ENCODE data around the gene C7orf33. TPM values are rescaled to one million over a fixed set of nuclear protein-coding genes. Genes with fewer than 3 reads are reported as not detected.

The C7orf33 gene
- total and polyA plus RNA-seq, 9 of the 15 experiments (the other 6 are each of a cell fraction or from before 2014, with no cell fraction given): 0.04 TPM; not detected in 8

DNA sequence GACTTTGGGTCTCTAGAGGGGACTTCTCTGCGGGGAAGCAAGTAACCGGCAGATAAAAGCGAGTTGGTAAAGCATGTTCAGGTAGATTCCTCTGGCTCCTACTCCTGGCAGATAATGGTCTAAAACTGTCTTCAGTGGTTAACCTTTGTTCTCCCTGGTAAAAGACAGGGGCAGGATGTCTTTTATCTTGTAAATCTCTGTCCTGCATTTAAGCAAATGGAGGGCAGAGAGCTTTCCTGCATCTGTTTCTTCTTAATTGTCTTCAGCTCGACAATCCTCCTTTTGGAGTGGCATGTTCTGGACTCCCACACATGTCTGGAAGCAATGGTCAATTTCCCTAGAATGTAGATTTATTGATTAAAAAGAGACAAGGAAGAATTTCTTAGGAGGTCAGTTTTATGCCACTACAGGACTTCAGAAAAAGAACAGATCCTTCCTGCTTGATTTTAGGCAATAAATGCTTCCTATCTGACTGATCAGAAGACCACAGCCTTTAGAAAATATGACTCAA lies 16.6 kb downstream of the C7orf33 start (continued):
- no peak for TF ChIP-seq ZNF431 (CRISPR knock-in tag; IDR thresholded peaks at IDR 0.05)

DNA sequence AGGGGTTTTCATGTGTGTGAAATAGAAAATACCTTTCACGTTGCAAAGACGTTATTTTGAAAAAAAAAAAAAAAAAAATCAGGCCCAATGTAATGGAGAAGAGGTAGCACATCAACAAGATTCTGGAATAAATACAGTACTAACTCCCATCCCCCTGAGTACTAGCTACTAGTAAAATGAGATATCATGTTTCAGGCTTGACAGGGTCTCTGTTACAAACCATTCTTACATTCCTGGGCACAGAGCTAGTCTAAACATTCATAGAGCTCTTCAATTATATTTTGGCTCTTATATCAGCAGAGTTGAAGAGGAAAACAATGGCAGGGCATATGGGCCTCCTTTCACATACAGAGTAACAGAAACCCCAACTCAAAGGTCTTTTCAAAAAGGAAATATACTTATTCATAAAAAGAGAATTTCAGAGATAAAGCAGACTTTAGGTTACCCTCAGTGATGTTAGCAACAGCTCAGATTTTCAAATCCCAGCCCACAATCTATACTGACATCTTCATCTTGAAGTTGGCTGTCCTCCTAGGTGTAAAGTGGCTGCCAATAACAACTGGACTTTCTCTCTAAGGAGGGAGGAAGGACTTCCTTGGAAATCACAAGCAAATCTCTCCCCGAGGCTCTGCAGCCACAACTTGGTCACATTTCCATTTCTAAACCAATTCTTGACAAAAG lies 18.6 kb downstream of the C7orf33 start:
- no peak for FAIRE-seq
- intact Hi-C loops (cut with micrococcal nuclease): no loop called here
- CTCF ChIA-PET (ENCODE audit: low intra/inter-chr PET ratio): no interaction called here
- TF ChIP-seq TEAD1 (CRISPR knock-in tag; IDR thresholded peaks at IDR 0.05) (no peak), TCF7 (IDR thresholded peaks at IDR 0.05; ENCODE audit: borderline replicate concordance) (no peak), KLF1 (tag; IDR thresholded peaks at IDR 0.05) (no peak), HCFC1 (IDR thresholded peaks at IDR 0.05; ENCODE audit: low read depth, low read length) (no peak)
- WGBS (ENCODE audit: insufficient coverage, low coverage, missing lambda C conversion rate): 0% methylated on average over 3 of the region's 3 CpGs
- no peak for ATAC-seq
- H3K4me1 ChIP-seq (replicated peaks in 1 of 2; ENCODE audit: control insufficient read depth in 2 of 2, insufficient read depth in 2 of 2, low read length in 2 of 2): no peaks in the 10 kb centered on the region
- BruUV-seq (replicated peaks): no TSS peak
- H3K9ac ChIP-seq (ENCODE audit: insufficient read depth in 1 of 2, low read depth in 2 of 2, low read length in 2 of 2): no peak overlapping the region
- no peak overlapping the region for H3K4me3 ChIP-seq
- H3K9me1 ChIP-seq (ENCODE audit: control insufficient read depth, insufficient read depth, low read length): no peaks in the 10 kb centered on the region
- H3K27ac ChIP-seq (ENCODE audit: extremely low read depth, low read depth, low read length): no peak overlapping the region
- in situ Hi-C loops (cut with MboI): no loop called here
- no peaks in the 10 kb centered on the region for H4K20me1 ChIP-seq (replicated peaks; ENCODE audit: control insufficient read depth, insufficient read depth, low read length)
- no peak overlapping the region for H2AFZ ChIP-seq (ENCODE audit: low read depth, low read length)
- no peaks in the 10 kb centered on the region; the same call in 1 of the 2 replicates for H3K9me3 ChIP-seq (replicated peaks; ENCODE audit: control insufficient read depth, insufficient read depth, low read depth, low read length)
- H3K27me3 ChIP-seq (ENCODE audit: control insufficient read depth in 2 of 2, insufficient read depth in 2 of 2, low read length in 2 of 2): peaks cover 20 to 34% of the 10 kb centered on the region in 2 experiments; a peak in 4 of 5 replicates
- no peak for DNase-seq (ENCODE audit: extremely low read depth in 1 of 4, low spot score in 3 of 4)
- H3K4me2 ChIP-seq (ENCODE audit: insufficient read depth, low read length): no peak overlapping the region
- POLR2A ChIA-PET: interaction anchor here (1.5 to 1.6 kb wide), 2 partner anchors 11 to 20 kb away, joined by 3 to 5 read pairs; no protein-coding TSS in a partner anchor
- H3K79me2 ChIP-seq (ENCODE audit: control insufficient read depth, insufficient read depth, low read length): no peaks in the 10 kb centered on the region
- no peaks in the 10 kb centered on the region for H3K36me3 ChIP-seq (ENCODE audit: control insufficient read depth, insufficient read depth, low read length)
